Measurements from ENCODE around the gene NME7. TPM values are rescaled to one million over a fixed set of nuclear protein-coding genes. Genes with fewer than 3 reads are reported as not detected.
A peak's percentile ranks its signal among the peaks of the same experiment; 100 is the strongest.

Gene NME7
- total RNA-seq, 6 experiments from 2014 or later: 16.0 to 22.2 (median 18.7) TPM

DNA sequence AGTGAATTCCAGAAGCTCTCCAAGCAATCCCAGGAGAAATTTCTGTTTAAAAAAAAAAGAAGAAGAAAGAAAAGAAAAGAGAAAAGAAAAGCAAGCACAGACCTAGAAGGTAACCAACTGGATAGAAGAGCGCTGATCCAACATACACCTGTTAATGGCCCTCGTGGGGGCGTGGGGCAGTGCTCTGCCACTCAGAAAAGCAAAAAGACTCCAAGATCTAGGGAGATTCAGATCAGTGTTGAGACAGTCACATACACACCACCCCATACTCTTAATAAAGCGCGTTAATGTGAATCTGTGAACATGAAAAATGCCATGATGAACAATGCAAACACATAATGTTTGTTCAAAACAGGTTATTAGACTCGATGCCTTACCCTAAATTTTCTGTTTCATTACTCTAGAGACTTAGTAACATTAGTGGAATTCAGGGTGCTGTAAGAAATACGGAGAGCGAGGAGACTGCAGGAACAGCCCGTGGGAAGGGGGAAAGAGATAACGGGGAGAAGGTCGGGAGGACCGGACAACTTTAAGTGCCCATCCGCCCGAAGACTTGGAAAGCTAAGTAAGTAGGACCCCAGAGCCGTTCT lies 406 bp downstream of the NME7 start:
- peaks cover 14% of the 10 kb centered on the region for H3K36me3 Mint-ChIP-seq (ENCODE audit: low read depth)
- H3K9me3 Mint-ChIP-seq: peaks cover 6% of the 10 kb centered on the region; the same call in 1 of the 2 replicates
- TF ChIP-seq, protein P1, sequence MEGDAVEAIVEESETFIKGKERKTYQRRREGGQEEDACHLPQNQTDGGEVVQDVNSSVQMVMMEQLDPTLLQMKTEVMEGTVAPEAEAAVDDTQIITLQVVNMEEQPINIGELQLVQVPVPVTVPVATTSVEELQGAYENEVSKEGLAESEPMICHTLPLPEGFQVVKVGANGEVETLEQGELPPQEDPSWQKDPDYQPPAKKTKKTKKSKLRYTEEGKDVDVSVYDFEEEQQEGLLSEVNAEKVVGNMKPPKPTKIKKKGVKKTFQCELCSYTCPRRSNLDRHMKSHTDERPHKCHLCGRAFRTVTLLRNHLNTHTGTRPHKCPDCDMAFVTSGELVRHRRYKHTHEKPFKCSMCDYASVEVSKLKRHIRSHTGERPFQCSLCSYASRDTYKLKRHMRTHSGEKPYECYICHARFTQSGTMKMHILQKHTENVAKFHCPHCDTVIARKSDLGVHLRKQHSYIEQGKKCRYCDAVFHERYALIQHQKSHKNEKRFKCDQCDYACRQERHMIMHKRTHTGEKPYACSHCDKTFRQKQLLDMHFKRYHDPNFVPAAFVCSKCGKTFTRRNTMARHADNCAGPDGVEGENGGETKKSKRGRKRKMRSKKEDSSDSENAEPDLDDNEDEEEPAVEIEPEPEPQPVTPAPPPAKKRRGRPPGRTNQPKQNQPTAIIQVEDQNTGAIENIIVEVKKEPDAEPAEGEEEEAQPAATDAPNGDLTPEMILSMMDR (IDR thresholded peaks at IDR 0.05): no peak
- no peaks in the 10 kb centered on the region for H3K27me3 Mint-ChIP-seq (ENCODE audit: insufficient read depth)
- no peak overlapping the region for H3K27ac Mint-ChIP-seq
- no peak overlapping the region for H3K4me3 Mint-ChIP-seq
- peaks cover 20% of the 10 kb centered on the region for H3K4me1 Mint-ChIP-seq (ENCODE audit: low read depth)
- DNase-seq: no peak

DNA sequence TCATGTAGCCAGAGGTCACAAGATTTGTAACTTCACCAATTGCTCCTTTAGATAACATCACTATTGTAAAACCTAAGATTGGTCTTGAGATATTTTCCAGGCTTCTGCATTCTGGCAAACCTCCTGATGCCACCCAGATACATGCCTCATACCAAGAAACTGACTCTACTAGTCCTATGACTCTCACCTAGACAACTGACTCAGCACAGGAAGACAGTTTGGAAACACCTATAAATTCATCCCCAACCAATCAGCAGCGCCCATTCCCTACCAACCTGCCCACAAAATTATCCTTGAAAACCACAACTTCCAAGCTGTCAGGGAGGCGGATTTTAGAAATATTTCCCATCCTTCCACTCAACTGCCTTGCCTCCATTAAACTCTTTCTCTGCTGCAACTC lies 2.6 kb downstream of the NME7 start:
- Mint-ChIP-seq H3K36me3 (ENCODE audit: low read depth) (peaks cover 8% of the 10 kb centered on the region), H3K27ac (no peak overlapping the region), H3K4me1 (ENCODE audit: low read depth) (peaks cover 21% of the 10 kb centered on the region), H3K4me3 (no peak overlapping the region; the same call in 1 of the 2 replicates), H3K9me3 (peaks cover 6% of the 10 kb centered on the region; the same call in 1 of the 2 replicates), H3K27me3 (ENCODE audit: insufficient read depth) (no peaks in the 10 kb centered on the region)
- TF ChIP-seq, protein P1 (IDR thresholded peaks at IDR 0.05): no peak
- no peak for DNase-seq

DNA sequence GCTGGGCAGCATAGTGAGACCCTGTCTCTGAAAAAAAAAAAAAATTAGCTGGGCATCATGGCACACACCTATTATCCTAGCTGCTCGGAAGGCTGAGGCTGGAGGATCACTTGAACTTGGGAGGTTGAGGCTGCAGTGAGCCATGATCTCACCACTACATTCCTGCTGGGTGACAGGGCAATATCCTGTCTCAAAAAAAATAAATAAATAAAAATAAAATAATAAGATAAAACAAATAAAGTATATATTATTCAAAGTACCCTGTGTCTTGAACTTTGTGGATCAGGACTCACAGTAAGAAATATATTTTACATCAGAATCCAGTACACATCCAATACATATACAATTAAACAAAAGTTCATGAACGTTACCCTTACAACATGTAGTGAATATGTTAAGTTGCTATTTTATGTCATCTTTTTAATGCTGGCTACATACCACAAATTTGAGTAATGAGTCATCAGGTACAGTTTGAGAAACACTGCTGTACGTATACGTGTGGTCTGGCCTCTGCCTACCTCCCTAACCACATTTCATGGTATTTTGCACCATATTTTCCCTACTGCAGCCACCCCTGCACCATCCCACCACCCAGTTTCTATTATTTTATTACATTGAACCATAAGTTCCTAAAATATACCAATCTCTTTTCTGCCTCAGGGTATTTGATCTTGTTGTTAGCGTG lies 4.4 kb downstream of the NME7 start:
- peak; percentile 81 for DNase-seq
- H3K4me1 Mint-ChIP-seq (ENCODE audit: low read depth): peaks cover 12% of the 10 kb centered on the region
- H3K27me3 Mint-ChIP-seq (ENCODE audit: insufficient read depth): no peaks in the 10 kb centered on the region
- H3K27ac Mint-ChIP-seq: peak overlapping the region; percentile 92
- peaks cover 8% of the 10 kb centered on the region for H3K36me3 Mint-ChIP-seq (ENCODE audit: low read depth)
- peak overlapping the region; percentile 65 for H3K4me3 Mint-ChIP-seq
- H3K9me3 Mint-ChIP-seq: peaks cover 6% of the 10 kb centered on the region; the same call in 1 of the 2 replicates
- TF ChIP-seq, protein P1 (IDR thresholded peaks at IDR 0.05): no peak

DNA sequence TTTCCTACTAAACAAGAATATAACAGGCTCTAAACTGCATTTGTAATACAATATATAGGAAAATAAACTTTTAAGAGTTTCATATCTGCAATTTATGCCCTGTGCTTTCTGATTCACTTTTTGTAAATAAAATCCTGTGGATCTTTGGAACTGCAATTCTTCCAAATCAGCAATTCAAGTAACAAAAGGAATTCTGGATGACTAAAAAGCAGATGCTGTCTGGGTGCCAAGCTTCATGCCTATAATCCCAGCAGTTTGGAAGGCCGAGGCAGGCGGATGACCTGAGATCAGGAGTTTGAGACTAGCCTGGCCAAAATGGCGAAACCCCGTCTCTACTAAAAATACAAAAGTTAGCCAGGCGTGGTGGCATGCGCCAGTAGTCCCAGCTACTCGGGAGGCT lies 6.3 kb downstream of the NME7 start:
- no peak overlapping the region for H3K4me3 Mint-ChIP-seq
- H3K27ac Mint-ChIP-seq: no peak overlapping the region
- H3K36me3 Mint-ChIP-seq (ENCODE audit: low read depth): peaks cover 8% of the 10 kb centered on the region
- no peaks in the 10 kb centered on the region for H3K27me3 Mint-ChIP-seq (ENCODE audit: insufficient read depth)
- peaks cover 12% of the 10 kb centered on the region for H3K4me1 Mint-ChIP-seq (ENCODE audit: low read depth)
- TF ChIP-seq, protein P1 (IDR thresholded peaks at IDR 0.05): no peak
- H3K9me3 Mint-ChIP-seq: peaks cover 6% of the 10 kb centered on the region; the same call in 1 of the 2 replicates
- DNase-seq: no peak

DNA sequence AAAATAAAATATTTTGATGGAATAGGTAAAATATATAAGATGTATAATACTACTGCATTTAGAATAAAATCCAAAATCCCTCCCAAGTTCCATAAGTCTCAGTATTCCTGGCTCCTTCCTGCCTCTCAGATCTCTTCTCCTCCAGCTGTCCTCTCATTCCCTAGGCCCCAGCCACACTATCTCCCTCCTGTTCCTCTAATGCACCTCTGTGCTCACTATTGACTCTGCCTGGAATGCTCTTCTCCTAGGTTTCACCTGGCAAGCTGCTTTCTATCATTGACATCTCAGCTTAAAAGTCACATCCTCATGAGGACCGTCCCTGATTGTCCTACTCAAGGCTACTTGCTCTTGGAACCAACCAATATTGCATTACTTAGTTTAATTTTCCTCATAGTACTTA lies 7.2 kb downstream of the NME7 start:
- H3K27ac Mint-ChIP-seq: peak overlapping the region; percentile 6; the same call in 1 of the 2 replicates
- H3K4me1 Mint-ChIP-seq (ENCODE audit: low read depth): peaks cover 16% of the 10 kb centered on the region
- H3K27me3 Mint-ChIP-seq (ENCODE audit: insufficient read depth): no peaks in the 10 kb centered on the region
- peaks cover 8% of the 10 kb centered on the region for H3K36me3 Mint-ChIP-seq (ENCODE audit: low read depth)
- no peak overlapping the region for H3K4me3 Mint-ChIP-seq
- peaks cover 6% of the 10 kb centered on the region; the same call in 1 of the 2 replicates for H3K9me3 Mint-ChIP-seq
- TF ChIP-seq, protein P1 (IDR thresholded peaks at IDR 0.05): no peak
- DNase-seq: no peak
